Stimulated activated CD8-positive, alpha-beta memory T cell treated with anti-CD3 and anti-CD28 coated beads, Interleukin-7, amount 100 ng/mL, for 24 hours (primary cell): ENCODE data around the gene NR4A2.
"Not testable (repeated sequence)": the region's sequence is repeated elsewhere in the genome, so short reads cannot be mapped to it uniquely, and the experiment has no call there.

Source experiments
- DNase-seq: peaks from one replicate; pipeline ENCODE4 v3.0.0-alpha.2; 2020; ENCODE audit warnings: low read depth

NR4A2 gene

DNA sequence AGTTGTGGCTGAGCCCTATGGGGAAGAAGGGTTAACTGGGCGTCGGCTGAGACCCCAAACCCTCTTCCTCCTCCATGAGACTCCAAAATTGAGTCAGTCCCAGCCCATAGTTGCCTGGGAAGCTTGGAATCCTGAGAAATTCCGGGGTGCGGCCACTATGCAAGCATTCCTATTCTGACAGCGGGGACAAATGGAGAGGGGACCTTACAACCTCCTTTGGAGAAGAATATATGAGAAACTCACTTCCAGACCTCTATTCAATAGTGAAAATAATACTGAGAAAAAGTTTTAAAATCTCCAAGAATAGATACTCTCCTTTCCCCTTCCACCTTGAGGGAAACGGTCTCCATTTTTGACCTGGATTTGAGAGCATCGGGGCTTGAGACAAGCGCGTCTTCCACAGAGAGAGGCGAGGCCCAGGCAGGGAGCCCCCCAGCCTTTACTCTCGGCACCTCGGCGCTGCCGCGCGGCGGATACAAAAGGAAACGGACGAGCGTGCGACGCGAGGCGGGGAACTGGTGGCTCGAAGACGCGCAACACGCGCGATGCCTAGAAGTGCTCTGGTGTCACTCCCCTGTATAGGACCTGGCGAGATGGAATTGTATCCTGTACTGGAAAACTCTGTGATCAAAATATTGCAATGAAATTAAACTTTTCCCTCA, 11.1 kb downstream of the NR4A2 start:
- DNase-seq, result no peak

GRCh38 chr2:156320486-156321098, 11.9 kb downstream of the NR4A2 start:
- no peak for DNase-seq

GRCh38 chr2:156319811-156320485, 12.6 kb downstream of the NR4A2 start:
- DNase-seq, result no peak

DNA sequence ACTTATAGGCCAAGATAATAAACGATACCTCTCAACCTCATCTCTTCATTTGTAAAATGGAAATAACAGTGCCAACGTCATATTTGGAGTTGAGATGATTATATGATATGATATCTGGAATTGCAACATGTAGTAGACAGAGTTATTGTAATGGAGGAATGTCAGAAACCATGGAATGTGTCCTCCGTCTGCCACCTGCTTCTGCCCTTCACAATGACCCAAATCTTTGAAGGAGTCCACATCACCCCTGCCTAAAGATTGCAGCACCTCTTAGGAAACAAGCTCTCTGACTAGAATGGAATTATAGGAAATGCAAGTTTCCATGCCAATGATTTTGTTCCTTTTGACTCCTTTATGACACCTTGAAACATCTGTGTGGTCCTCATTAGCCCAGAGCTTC, 14.9 kb downstream of the NR4A2 start:
- DNase-seq, result no peak

GRCh38 chr2:156311976-156312375, 20.5 kb downstream of the NR4A2 start:
- no peak for DNase-seq

GRCh38 chr2:156310773-156311172, 21.7 kb downstream of the NR4A2 start:
- DNase-seq, result no peak

DNA sequence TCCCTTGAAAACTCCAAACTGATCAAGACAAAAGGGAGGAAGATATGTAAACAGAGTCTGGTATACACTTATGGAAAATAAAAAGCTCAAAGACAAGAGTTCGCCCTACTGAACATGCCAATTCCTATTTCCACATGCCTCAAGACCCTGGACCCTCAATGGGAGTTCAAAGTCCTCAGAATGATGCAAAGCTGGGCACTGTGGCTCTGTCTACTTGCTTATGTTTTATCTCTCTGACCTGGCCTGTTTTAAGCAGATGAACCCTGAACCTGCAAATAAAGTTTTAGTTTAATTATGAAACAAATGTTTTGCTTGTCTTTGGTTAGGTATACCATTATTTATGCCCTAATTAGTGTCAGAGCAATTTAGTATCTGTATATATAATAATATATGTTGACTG, 22.6 kb downstream of the NR4A2 start:
- no peak for DNase-seq

- DNase-seq, result no peak
Observed at GRCh38 chr2:156309167-156309566, 23.4 kb downstream of the NR4A2 start.

DNA sequence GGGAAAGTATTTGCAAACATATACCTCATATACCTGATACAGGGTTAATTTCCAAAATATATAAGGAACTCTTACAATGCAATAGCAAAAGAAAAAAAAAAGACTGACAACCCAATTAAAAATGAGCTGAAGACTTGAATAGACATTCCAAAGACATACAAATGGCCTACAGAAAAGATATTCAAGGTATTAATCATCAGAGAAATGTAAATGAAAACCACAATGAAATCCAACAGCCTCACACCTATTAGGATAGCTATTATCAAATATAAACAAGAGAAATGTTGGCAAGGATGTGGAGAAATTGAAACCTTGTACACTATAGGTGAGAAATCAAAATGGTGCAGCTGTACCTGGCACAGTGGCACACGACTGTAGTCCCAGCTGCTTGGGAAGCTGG, 25.7 kb downstream of the NR4A2 start:
- DNase-seq, result no peak

DNA sequence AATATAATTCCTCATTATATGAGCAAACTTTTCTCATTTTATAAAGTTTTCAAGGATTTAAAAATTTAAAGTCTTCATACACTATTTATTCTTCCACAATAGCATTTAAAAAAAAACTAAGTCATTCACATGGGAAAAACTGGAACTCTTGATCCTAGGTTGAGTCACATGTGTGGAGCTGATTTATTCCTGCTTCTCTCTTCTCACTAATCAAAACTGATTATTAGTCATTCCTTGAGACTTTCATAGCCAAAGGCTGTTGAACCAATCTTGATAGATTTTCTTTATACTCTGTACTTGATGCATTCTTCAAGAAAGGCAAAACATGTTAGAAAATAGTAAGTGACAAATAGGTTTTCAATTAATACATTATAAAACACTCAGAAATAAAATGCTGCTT, 27.4 kb downstream of the NR4A2 start:
- DNase-seq, result no peak

- DNase-seq, result no peak
Observed at GRCh38 chr2:156300337-156300736, 32.2 kb downstream of the NR4A2 start.

DNA sequence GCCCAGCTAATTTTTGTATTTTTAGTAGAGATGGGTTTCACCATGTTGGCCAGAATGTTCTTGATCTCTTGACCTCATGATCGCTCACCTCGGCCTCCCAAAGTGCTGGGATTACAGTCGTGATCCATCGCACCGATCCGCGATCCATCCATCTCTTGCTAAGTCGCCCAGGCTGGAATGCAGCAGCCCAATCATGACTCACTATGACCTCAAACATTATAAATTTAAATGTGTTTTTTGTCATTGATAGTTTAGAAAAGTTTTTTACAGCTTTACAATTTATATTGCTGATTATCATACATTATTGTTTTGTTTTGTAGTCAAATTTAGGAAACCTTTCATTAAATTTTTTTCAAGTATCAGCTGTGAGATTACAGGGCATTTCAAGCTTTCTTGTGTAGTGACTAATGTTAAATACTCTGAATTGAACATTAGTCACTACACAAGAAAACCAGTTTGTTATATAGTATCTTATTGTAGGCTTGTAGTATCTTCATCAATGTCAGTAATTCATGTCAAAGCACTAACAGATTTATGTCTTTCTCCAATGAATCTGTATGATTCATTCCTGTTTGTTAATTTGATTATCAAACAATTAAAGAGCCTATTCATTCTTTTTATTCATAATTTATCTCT, 37.5 kb downstream of the NR4A2 start:
- no peak for DNase-seq

GRCh38 chr2:156293382-156293781, 39.1 kb downstream of the NR4A2 start:
- not testable (repeated sequence) for DNase-seq

GRCh38 chr2:156279446-156280150, 52.9 kb downstream of the NR4A2 start:
- no peak for DNase-seq
